ENCODE results near the gene FLT3. TPM values are rescaled to one million over a fixed set of nuclear protein-coding genes. Genes with fewer than 3 reads are reported as not detected.

FLT3 gene
- total and polyA plus RNA-seq, 2 donors (not counting 1 experiment from before 2014, with no cell fraction given), result 0.13 to 0.42 TPM

GRCh38 chr13:28027607-28028364 lies 72.6 kb downstream of the FLT3 start:
- Histone ChIP-seq H3K9me3 (ENCODE audit: control extremely low read depth in 1 of 3, control insufficient read depth in 2 of 3, insufficient read depth in 1 of 3, low read length in 2 of 3) (peaks cover 0 to 4% (median 0%) of the 10 kb centered on the region in 3 donors), H3K36me3 (replicated peaks in 1 of 2; ENCODE audit: control extremely low read depth in 1 of 2, control insufficient read depth in 1 of 2, extremely low read depth in 1 of 2, insufficient read depth in 2 of 2, low read length in 1 of 2) (no peaks in the 10 kb centered on the region), H3K79me2 (ENCODE audit: control insufficient read depth, insufficient read depth, low read length) (no peaks in the 10 kb centered on the region), H3K27me3 (replicated peaks in 1 of 4; ENCODE audit: control extremely low read depth in 1 of 4, control insufficient read depth in 3 of 4, insufficient read depth in 4 of 4, low read length in 3 of 4) (no peaks in the 10 kb centered on the region), H3K4me1 (ENCODE audit: control insufficient read depth in 2 of 2, insufficient read depth in 2 of 2, low read length in 2 of 2) (peaks cover 10 to 17% of the 10 kb centered on the region in 2 donors), H3K9ac (ENCODE audit: low read length) (no peak overlapping the region), H3K4me2 (replicated peaks; ENCODE audit: low read depth, low read length, poor library complexity, severe bottlenecking) (no peak overlapping the region), H4K20me1 (ENCODE audit: control insufficient read depth, insufficient read depth, low read length, poor library complexity, severe bottlenecking) (no peaks in the 10 kb centered on the region), H3K27ac (ENCODE audit: low read length in 2 of 2) (no peak overlapping the region), H3K4me3 (ENCODE audit: control extremely low read depth in 1 of 5, extremely low read depth in 1 of 5, insufficient read depth in 1 of 5, low read depth in 2 of 5, low read length in 4 of 5) (no peak overlapping the region), H2AFZ (ENCODE audit: insufficient read depth, low read depth, low read length, poor library complexity, severe bottlenecking) (no peak overlapping the region)
- TF ChIP-seq EZH2 (IDR thresholded peaks at IDR 0.05; ENCODE audit: borderline replicate concordance, insufficient read depth, low read depth, low read length, poor library complexity, severe bottlenecking) (no peak), CTCF (IDR thresholded peaks at IDR 0.05) (no peak)
- H3K4me1 Mint-ChIP-seq, result peaks cover 32% of the 10 kb centered on the region
- ChIA-PET CTCF (interaction anchor here (0.7 to 1.5 kb wide), 2 partner anchors 15 to 22 kb away, joined by 3 to 4 read pairs; no protein-coding TSS in a partner anchor), POLR2A (no interaction called here)
- H3K27me3 Mint-ChIP-seq, result no peaks in the 10 kb centered on the region
- no peak overlapping the region for H3K4me3 Mint-ChIP-seq
- WGBS (ENCODE audit: insufficient coverage), result 94% methylated on average over 4 of the region's 8 CpGs
- peaks cover 3% of the 10 kb centered on the region for H3K9me3 Mint-ChIP-seq (ENCODE audit: insufficient read depth)
- intact Hi-C loops (cut with micrococcal nuclease), result no loop called here
- H3K27ac Mint-ChIP-seq, result no peak overlapping the region
- ATAC-seq (ENCODE audit: low read depth) (no peak), DNase-seq (no peak)

GRCh38 chr13:28027071-28027470 lies 73.3 kb downstream of the FLT3 start:
- no peaks in the 10 kb centered on the region for H3K36me3 ChIP-seq (replicated peaks in 1 of 2; ENCODE audit: control extremely low read depth in 1 of 2, control insufficient read depth in 1 of 2, extremely low read depth in 1 of 2, insufficient read depth in 2 of 2, low read length in 1 of 2)
- no peak overlapping the region for H3K4me3 ChIP-seq (ENCODE audit: control extremely low read depth in 1 of 5, extremely low read depth in 1 of 5, insufficient read depth in 1 of 5, low read depth in 2 of 5, low read length in 4 of 5)
- H3K4me2 ChIP-seq (replicated peaks; ENCODE audit: low read depth, low read length, poor library complexity, severe bottlenecking), result no peak overlapping the region
- DNase-seq (no peak), ATAC-seq (ENCODE audit: low read depth) (no peak)
- Mint-ChIP-seq H3K4me1 (peaks cover 28% of the 10 kb centered on the region), H3K4me3 (no peak overlapping the region), H3K9me3 (ENCODE audit: insufficient read depth) (peaks cover 3% of the 10 kb centered on the region), H3K27ac (no peak overlapping the region), H3K27me3 (no peaks in the 10 kb centered on the region)
- no peaks in the 10 kb centered on the region for H4K20me1 ChIP-seq (ENCODE audit: control insufficient read depth, insufficient read depth, low read length, poor library complexity, severe bottlenecking)
- H3K27me3 ChIP-seq (replicated peaks in 1 of 4; ENCODE audit: control extremely low read depth in 1 of 4, control insufficient read depth in 3 of 4, insufficient read depth in 4 of 4, low read length in 3 of 4), result no peaks in the 10 kb centered on the region
- ChIA-PET CTCF (interaction anchor here (1.5 kb wide), 1 partner anchor 23 kb away, joined by 3 read pairs; no protein-coding TSS in a partner anchor), POLR2A (no interaction called here)
- intact Hi-C loops (cut with micrococcal nuclease), result no loop called here
- H3K27ac ChIP-seq (ENCODE audit: low read length in 2 of 2), result no peak overlapping the region
- TF ChIP-seq CTCF (IDR thresholded peaks at IDR 0.05) (no peak), EZH2 (IDR thresholded peaks at IDR 0.05; ENCODE audit: borderline replicate concordance, insufficient read depth, low read depth, low read length, poor library complexity, severe bottlenecking) (no peak)
- H3K9ac ChIP-seq (ENCODE audit: low read length), result no peak overlapping the region
- no peak overlapping the region for H2AFZ ChIP-seq (ENCODE audit: insufficient read depth, low read depth, low read length, poor library complexity, severe bottlenecking)
- H3K4me1 ChIP-seq (ENCODE audit: control insufficient read depth in 2 of 2, insufficient read depth in 2 of 2, low read length in 2 of 2), result peaks cover 10 to 11% of the 10 kb centered on the region in 2 donors
- H3K9me3 ChIP-seq (ENCODE audit: control extremely low read depth in 1 of 3, control insufficient read depth in 2 of 3, insufficient read depth in 1 of 3, low read length in 2 of 3), result peaks cover 0 to 4% (median 0%) of the 10 kb centered on the region in 3 donors
- no peaks in the 10 kb centered on the region for H3K79me2 ChIP-seq (ENCODE audit: control insufficient read depth, insufficient read depth, low read length)
